GM21381 (cell line): ENCODE data around the gene ARSA.
A peak's percentile ranks its signal among the peaks of the same experiment; 100 is the strongest.

Experiments
- ATAC-seq: cut with Tn5 transposase; IDR thresholded peaks from one replicate; pipeline ENCODE4 v1.9.1; 2021; ENCODE audit warnings: mild to moderate bottlenecking, moderate library complexity; ENCODE audit not compliant: unreplicated experiment

ARSA gene

GRCh38 chr22:50582493-50583293, 45.3 kb downstream of the ARSA start, which contains the start of gene CHKB:
Gene CHKB, minus strand, starts transcription at chr22:50582849. Its CDS starts 68 bp downstream, at chr22:50582781.
- ATAC-seq, result peak; percentile 86

- ATAC-seq, result peak; percentile 13
These were observed 45.9 kb downstream of the ARSA start for GRCh38 chr22:50581950-50582492.

GRCh38 chr22:50581031-50581949, 46.7 kb downstream of the ARSA start:
- no peak for ATAC-seq

- ATAC-seq, result no peak
These were observed 48.2 kb downstream of the ARSA start for GRCh38 chr22:50579752-50580151.

- ATAC-seq, result no peak
These were observed 49.1 kb downstream of the ARSA start for GRCh38 chr22:50578776-50579310.

- no peak for ATAC-seq
These were observed 49.8 kb downstream of the ARSA start, which contains the start of gene CPT1B for GRCh38 chr22:50577987-50578775. Gene CPT1B, minus strand, starts transcription at chr22:50578427. Its CDS starts 512 bp downstream, at chr22:50577915.

- ATAC-seq, result no peak
These were observed 50.3 kb downstream of the ARSA start for GRCh38 chr22:50577697-50577986.

GRCh38 chr22:50576806-50577696, 50.9 kb downstream of the ARSA start:
- no peak for ATAC-seq

GRCh38 chr22:50576070-50576469, 51.9 kb downstream of the ARSA start:
- ATAC-seq, result no peak

GRCh38 chr22:50575426-50575941, 52.5 kb downstream of the ARSA start:
- no peak for ATAC-seq
